GM23338 (cell line): Measurements from ENCODE around the gene LAT. TPM values are rescaled to one million over a fixed set of nuclear protein-coding genes. Genes with fewer than 3 reads are reported as not detected.

Source experiments
- ATAC-seq: fragments of 200-7000 bp; cut with Tn5 transposase; 3 replicates; pipeline ENCODE4 v1.9.1; 2020
- DNase-seq: peaks from one replicate; pipeline ENCODE4 v3.0.0-alpha.2; 2015; ENCODE audit warnings: low spot score
- H2AFZ ChIP-seq: fragments of 200-600 bp; sonication (generic); 2 replicates; pipeline ENCODE4 v1.8.0; 2016; ENCODE audit warnings: antibody characterized with exemption, mild to moderate bottlenecking, moderate library complexity
- H3F3A ChIP-seq: fragments of 200-600 bp; sonication (generic); replicated peaks from 2 replicates; pipeline ENCODE4 v1.8.0; 2017; ENCODE audit warnings: antibody characterized with exemption, mixed run types, low read depth
- H3K27ac ChIP-seq: fragments of 200-600 bp; sonication (generic); 2 replicates; pipeline ENCODE4 v1.6.1; 2016; ENCODE audit warnings: low read depth
- H3K27me3 ChIP-seq: fragments of 200-600 bp; sonication (generic); 2 replicates; pipeline ENCODE4 v1.8.0; 2016; ENCODE audit warnings: mild to moderate bottlenecking, mixed run types, moderate library complexity; ENCODE audit not compliant: insufficient read depth
- H3K36me3 ChIP-seq: fragments of 200-600 bp; sonication (generic); 2 replicates; pipeline ENCODE4 v1.8.0; 2016; ENCODE audit warnings: mild to moderate bottlenecking; ENCODE audit not compliant: insufficient read depth
- H3K4me1 ChIP-seq: fragments of 200-600 bp; sonication (generic); 2 replicates; pipeline ENCODE4 v1.8.0; 2016; ENCODE audit warnings: mild to moderate bottlenecking, moderate library complexity; ENCODE audit not compliant: insufficient read depth
- H3K4me2 ChIP-seq: fragments of 200-600 bp; sonication (generic); 2 replicates; pipeline ENCODE4 v1.7.1; 2017; ENCODE audit warnings: mixed run types
- H3K4me3 ChIP-seq: fragments of 200-600 bp; sonication (generic); 2 replicates; pipeline ENCODE4 v1.6.1; 2016; ENCODE audit warnings: mixed run types
- H3K79me2 ChIP-seq: fragments of 200-600 bp; sonication (generic); replicated peaks from 2 replicates; pipeline ENCODE4 v1.8.0; 2017; ENCODE audit warnings: mild to moderate bottlenecking; ENCODE audit not compliant: insufficient read depth
- H3K9me2 ChIP-seq: fragments of 200-600 bp; sonication (generic); 2 replicates; pipeline ENCODE4 v1.8.0; 2017; ENCODE audit not compliant: insufficient read depth
- H4K20me1 ChIP-seq: fragments of 200-600 bp; sonication (generic); replicated peaks from 2 replicates; pipeline ENCODE4 v1.8.0; 2017; ENCODE audit warnings: mild to moderate bottlenecking; ENCODE audit not compliant: insufficient read depth
- H3K27ac Mint-ChIP-seq: 2 replicates; pipeline ENCODE4 v1.8.0; 2020; ENCODE audit warnings: inconsistent platforms, mild to moderate bottlenecking, moderate library complexity, mixed read lengths
- H3K27me3 Mint-ChIP-seq: 3 replicates; pipeline ENCODE4 v1.8.0; 2022; ENCODE audit warnings: low read depth, mild to moderate bottlenecking, moderate library complexity, mixed read lengths, inconsistent platforms; ENCODE audit not compliant: insufficient read depth, poor library complexity
- H3K36me3 Mint-ChIP-seq: 3 replicates; pipeline ENCODE4 v1.8.0; 2021; ENCODE audit warnings: low read depth, mild to moderate bottlenecking, inconsistent platforms, moderate library complexity, mixed read lengths
- H3K4me1 Mint-ChIP-seq: 3 replicates; pipeline ENCODE4 v1.8.0; 2020; ENCODE audit warnings: mild to moderate bottlenecking, inconsistent platforms, mixed read lengths
- H3K4me3 Mint-ChIP-seq: 3 replicates; pipeline ENCODE4 v1.8.0; 2021; ENCODE audit warnings: moderate library complexity, mild to moderate bottlenecking, inconsistent platforms, mixed read lengths
- H3K9me3 Mint-ChIP-seq: 3 replicates; pipeline ENCODE4 v1.8.0; 2020; ENCODE audit warnings: moderate library complexity, mild to moderate bottlenecking, inconsistent platforms, mixed read lengths
- CREB1 ChIP-seq: fragments of 250-450 bp; sonication (Bioruptor Pico); IDR thresholded peaks from 2 replicates; pipeline ENCODE4 v1.5.0; 2020; ENCODE audit warnings: low read depth, mild to moderate bottlenecking, moderate library complexity
- JUNB ChIP-seq: IDR thresholded peaks from one replicate; pipeline ENCODE4 v1.6.1; 2016; ENCODE audit warnings: antibody characterized with exemption; ENCODE audit not compliant: unreplicated experiment
- NANOG ChIP-seq: IDR thresholded peaks from 2 replicates; pipeline ENCODE4 v1.6.1; 2016; ENCODE audit warnings: antibody characterized with exemption, borderline replicate concordance
- POLR2AphosphoS5 ChIP-seq: IDR thresholded peaks from 2 replicates; pipeline ENCODE4 v1.6.1; 2016; ENCODE audit warnings: antibody characterized with exemption, low read depth
- ZNF114 ChIP-seq: fragments of 250-450 bp; sonication (Bioruptor Pico); IDR thresholded peaks from 2 replicates; pipeline ENCODE4 v1.5.0; 2020; ENCODE audit warnings: mild to moderate bottlenecking, moderate library complexity
- ZNF331 ChIP-seq: fragments of 250-450 bp; sonication (Bioruptor Pico); IDR thresholded peaks from 2 replicates; pipeline ENCODE4 v1.5.0; 2020; ENCODE audit warnings: low read depth, mild to moderate bottlenecking, moderate library complexity
- polyA plus RNA-seq: library from polyadenylated mRNA; unstranded; fragments of >200 nt; fragmentation: Nextera tagmentation; extraction: Ambion mirVana; gene quantifications from 2 replicates; pipeline ENCODE4 v1.2.1, GENCODE V29; 2016
- total RNA-seq: library from RNA; depleted of rRNA; stranded (reverse); fragments of >200 nt; shearing (Covaris generic); gene quantifications from 2 replicates; pipeline ENCODE4 v1.2.3, GENCODE V29; 2014; rRNA removed
- TF ChIP-seq, protein P1 (sequence below): fragments of 250-450 bp; sonication (Bioruptor Pico); IDR thresholded peaks from 2 replicates; pipeline ENCODE4 v1.5.0; 2020; ENCODE audit warnings: mild to moderate bottlenecking, moderate library complexity
- TF ChIP-seq, protein P2 (sequence below): IDR thresholded peaks from one replicate; pipeline ENCODE4 v1.6.1; 2018; ENCODE audit warnings: antibody characterized with exemption; ENCODE audit not compliant: unreplicated experiment

The LAT gene
- total and polyA plus RNA-seq, 2 experiments from 2014 or later: 2.2 to 2.4 TPM

DNA sequence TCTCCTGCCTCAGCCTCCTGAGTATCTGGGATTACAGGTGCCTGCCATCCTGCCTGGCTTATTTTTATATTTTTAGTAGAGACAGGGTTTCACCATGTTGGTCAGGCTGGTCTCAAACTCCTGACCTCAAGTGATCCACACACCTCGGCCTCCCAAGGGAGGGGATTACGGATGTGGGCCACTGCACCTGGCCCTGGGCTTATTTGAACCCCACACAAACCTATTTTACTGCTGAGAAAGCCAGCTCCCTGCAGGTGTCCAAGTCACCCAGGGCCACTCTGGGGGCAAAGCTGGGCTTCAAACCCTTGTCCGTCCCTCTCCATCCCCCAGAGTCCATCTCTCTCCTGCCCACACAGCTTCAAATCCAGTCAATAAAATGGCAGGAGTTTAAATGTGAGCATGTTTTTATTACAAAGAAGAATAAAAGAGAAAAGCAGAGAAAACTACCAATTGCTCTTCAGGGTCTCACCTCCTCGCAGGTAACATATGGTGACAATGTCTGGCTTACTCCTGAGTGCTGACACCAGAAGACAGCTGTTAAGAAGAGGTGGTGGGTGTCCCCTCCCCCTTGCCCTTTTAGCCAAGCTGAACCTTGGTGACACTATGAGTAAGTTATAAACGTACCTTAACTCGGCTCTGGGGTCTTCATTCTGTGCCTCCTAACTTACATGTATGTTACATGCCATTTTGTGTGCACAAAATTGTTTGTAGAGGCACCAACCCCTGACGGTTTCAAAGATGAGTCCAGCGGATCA, 45.4 kb downstream of the LAT start:
- no peaks in the 10 kb centered on the region for H3K9me2 ChIP-seq
- no peaks in the 10 kb centered on the region for H3K27me3 ChIP-seq
- no peaks in the 10 kb centered on the region for H4K20me1 ChIP-seq
- TF ChIP-seq ZNF331 (CRISPR knock-in tag): no peak
- no peak for TF ChIP-seq CREB1
- no peak for TF ChIP-seq JUNB
- TF ChIP-seq, protein P1, sequence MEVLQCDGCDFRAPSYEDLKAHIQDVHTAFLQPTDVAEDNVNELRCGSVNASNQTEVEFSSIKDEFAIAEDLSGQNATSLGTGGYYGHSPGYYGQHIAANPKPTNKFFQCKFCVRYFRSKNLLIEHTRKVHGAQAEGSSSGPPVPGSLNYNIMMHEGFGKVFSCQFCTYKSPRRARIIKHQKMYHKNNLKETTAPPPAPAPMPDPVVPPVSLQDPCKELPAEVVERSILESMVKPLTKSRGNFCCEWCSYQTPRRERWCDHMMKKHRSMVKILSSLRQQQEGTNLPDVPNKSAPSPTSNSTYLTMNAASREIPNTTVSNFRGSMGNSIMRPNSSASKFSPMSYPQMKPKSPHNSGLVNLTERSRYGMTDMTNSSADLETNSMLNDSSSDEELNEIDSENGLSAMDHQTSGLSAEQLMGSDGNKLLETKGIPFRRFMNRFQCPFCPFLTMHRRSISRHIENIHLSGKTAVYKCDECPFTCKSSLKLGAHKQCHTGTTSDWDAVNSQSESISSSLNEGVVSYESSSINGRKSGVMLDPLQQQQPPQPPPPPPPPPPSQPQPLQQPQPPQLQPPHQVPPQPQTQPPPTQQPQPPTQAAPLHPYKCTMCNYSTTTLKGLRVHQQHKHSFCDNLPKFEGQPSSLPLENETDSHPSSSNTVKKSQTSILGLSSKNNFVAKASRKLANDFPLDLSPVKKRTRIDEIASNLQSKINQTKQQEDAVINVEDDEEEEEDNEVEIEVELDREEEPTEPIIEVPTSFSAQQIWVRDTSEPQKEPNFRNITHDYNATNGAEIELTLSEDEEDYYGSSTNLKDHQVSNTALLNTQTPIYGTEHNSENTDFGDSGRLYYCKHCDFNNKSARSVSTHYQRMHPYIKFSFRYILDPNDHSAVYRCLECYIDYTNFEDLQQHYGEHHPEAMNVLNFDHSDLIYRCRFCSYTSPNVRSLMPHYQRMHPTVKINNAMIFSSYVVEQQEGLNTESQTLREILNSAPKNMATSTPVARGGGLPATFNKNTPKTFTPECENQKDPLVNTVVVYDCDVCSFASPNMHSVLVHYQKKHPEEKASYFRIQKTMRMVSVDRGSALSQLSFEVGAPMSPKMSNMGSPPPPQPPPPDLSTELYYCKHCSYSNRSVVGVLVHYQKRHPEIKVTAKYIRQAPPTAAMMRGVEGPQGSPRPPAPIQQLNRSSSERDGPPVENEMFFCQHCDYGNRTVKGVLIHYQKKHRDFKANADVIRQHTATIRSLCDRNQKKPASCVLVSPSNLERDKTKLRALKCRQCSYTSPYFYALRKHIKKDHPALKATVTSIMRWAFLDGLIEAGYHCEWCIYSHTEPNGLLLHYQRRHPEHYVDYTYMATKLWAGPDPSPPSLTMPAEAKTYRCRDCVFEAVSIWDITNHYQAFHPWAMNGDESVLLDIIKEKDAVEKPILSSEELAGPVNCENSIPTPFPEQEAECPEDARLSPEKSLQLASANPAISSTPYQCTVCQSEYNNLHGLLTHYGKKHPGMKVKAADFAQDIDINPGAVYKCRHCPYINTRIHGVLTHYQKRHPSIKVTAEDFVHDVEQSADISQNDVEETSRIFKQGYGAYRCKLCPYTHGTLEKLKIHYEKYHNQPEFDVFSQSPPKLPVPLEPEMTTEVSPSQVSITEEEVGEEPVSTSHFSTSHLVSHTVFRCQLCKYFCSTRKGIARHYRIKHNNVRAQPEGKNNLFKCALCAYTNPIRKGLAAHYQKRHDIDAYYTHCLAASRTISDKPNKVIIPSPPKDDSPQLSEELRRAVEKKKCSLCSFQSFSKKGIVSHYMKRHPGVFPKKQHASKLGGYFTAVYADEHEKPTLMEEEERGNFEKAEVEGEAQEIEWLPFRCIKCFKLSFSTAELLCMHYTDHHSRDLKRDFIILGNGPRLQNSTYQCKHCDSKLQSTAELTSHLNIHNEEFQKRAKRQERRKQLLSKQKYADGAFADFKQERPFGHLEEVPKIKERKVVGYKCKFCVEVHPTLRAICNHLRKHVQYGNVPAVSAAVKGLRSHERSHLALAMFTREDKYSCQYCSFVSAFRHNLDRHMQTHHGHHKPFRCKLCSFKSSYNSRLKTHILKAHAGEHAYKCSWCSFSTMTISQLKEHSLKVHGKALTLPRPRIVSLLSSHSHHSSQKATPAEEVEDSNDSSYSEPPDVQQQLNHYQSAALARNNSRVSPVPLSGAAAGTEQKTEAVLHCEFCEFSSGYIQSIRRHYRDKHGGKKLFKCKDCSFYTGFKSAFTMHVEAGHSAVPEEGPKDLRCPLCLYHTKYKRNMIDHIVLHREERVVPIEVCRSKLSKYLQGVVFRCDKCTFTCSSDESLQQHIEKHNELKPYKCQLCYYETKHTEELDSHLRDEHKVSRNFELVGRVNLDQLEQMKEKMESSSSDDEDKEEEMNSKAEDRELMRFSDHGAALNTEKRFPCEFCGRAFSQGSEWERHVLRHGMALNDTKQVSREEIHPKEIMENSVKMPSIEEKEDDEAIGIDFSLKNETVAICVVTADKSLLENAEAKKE (CRISPR knock-in tag): no peak
- no peak for TF ChIP-seq NANOG
- TF ChIP-seq ZNF114 (CRISPR knock-in tag): no peak
- TF ChIP-seq POLR2AphosphoS5: no peak
- TF ChIP-seq, protein P2, sequence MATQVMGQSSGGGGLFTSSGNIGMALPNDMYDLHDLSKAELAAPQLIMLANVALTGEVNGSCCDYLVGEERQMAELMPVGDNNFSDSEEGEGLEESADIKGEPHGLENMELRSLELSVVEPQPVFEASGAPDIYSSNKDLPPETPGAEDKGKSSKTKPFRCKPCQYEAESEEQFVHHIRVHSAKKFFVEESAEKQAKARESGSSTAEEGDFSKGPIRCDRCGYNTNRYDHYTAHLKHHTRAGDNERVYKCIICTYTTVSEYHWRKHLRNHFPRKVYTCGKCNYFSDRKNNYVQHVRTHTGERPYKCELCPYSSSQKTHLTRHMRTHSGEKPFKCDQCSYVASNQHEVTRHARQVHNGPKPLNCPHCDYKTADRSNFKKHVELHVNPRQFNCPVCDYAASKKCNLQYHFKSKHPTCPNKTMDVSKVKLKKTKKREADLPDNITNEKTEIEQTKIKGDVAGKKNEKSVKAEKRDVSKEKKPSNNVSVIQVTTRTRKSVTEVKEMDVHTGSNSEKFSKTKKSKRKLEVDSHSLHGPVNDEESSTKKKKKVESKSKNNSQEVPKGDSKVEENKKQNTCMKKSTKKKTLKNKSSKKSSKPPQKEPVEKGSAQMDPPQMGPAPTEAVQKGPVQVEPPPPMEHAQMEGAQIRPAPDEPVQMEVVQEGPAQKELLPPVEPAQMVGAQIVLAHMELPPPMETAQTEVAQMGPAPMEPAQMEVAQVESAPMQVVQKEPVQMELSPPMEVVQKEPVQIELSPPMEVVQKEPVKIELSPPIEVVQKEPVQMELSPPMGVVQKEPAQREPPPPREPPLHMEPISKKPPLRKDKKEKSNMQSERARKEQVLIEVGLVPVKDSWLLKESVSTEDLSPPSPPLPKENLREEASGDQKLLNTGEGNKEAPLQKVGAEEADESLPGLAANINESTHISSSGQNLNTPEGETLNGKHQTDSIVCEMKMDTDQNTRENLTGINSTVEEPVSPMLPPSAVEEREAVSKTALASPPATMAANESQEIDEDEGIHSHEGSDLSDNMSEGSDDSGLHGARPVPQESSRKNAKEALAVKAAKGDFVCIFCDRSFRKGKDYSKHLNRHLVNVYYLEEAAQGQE: no peak
- no peak overlapping the region for H3K27ac ChIP-seq
- H3K79me2 ChIP-seq: no peaks in the 10 kb centered on the region
- no peaks in the 10 kb centered on the region for H3K9me3 Mint-ChIP-seq
- H3K4me1 ChIP-seq: no peaks in the 10 kb centered on the region
- H3K4me3 Mint-ChIP-seq: no peak overlapping the region
- H3K27me3 Mint-ChIP-seq: peaks cover 6% of the 10 kb centered on the region
- H2AFZ ChIP-seq: no peak overlapping the region
- H3K27ac Mint-ChIP-seq: no peak overlapping the region
- H3K4me3 ChIP-seq: no peak overlapping the region
- no peak overlapping the region for H3K4me2 ChIP-seq
- no peaks in the 10 kb centered on the region for H3F3A ChIP-seq
- no peak for DNase-seq
- no peak for ATAC-seq
- H3K4me1 Mint-ChIP-seq: peaks cover 12% of the 10 kb centered on the region
- no peaks in the 10 kb centered on the region for H3K36me3 Mint-ChIP-seq
- no peaks in the 10 kb centered on the region for H3K36me3 ChIP-seq

Other genes starting within 250 kb of the LAT start
- gene NPIPB9, start 233.3 kb upstream of the LAT start, total RNA-seq: 6.2 and 9.9 TPM in 2 replicates
- 0.71 and 2.1 TPM in 2 replicates for gene NPIPB9, start 233.3 kb upstream of the LAT start, polyA plus RNA-seq
- 192 TPM in 2 replicates for gene ATXN2L, start 162.1 kb upstream of the LAT start, total RNA-seq
- 132 and 134 TPM in 2 replicates for gene ATXN2L, start 162.1 kb upstream of the LAT start, polyA plus RNA-seq
- 162 and 192 TPM in 2 replicates for gene TUFM, start 138.7 kb upstream of the LAT start, total RNA-seq
- 246 and 248 TPM in 2 replicates for gene TUFM, start 138.7 kb upstream of the LAT start, polyA plus RNA-seq
- 17.2 and 27.5 TPM in 2 replicates for gene SH2B1, start 121.2 kb upstream of the LAT start, total RNA-seq
- gene SH2B1, start 121.2 kb upstream of the LAT start, polyA plus RNA-seq: 12.2 and 13.6 TPM in 2 replicates
- 0.08 and 0.73 TPM in 2 replicates for gene ATP2A1, start 106.6 kb upstream of the LAT start, total RNA-seq
- 3.2 and 4.0 TPM in 2 replicates for gene ATP2A1, start 106.6 kb upstream of the LAT start, polyA plus RNA-seq
- gene RABEP2, start 59.8 kb upstream of the LAT start, total RNA-seq: 25.2 and 27.2 TPM in 2 replicates
- gene RABEP2, start 59.8 kb upstream of the LAT start, polyA plus RNA-seq: 11.8 and 13.0 TPM in 2 replicates
- gene CD19, start 53.1 kb upstream of the LAT start, total RNA-seq: 0.83 TPM in 1 of 2 replicates, not detected in the other
- 1.9 and 2.3 TPM in 2 replicates for gene CD19, start 53.1 kb upstream of the LAT start, polyA plus RNA-seq
- 64.2 and 65.4 TPM in 2 replicates for gene NFATC2IP, start 34.1 kb upstream of the LAT start, total RNA-seq
- gene NFATC2IP, start 34.1 kb upstream of the LAT start, polyA plus RNA-seq: 22.8 and 23.5 TPM in 2 replicates
- 30.0 and 48.5 TPM in 2 replicates for gene SPNS1, start 10.3 kb upstream of the LAT start, total RNA-seq
- 37.2 and 38.0 TPM in 2 replicates for gene SPNS1, start 10.3 kb upstream of the LAT start, polyA plus RNA-seq